Liver (tissue), 9 donors: ENCODE measurements around the gene CHRNA7. TPM values are rescaled to one million over a fixed set of nuclear protein-coding genes. Genes with fewer than 3 reads are reported as not detected.

Experiments used
- DNase-seq: peaks from one replicate; pipeline ENCODE4 v3.0.0-alpha.2; 2017; ENCODE audit warnings: low spot score
- H3K27ac ChIP-seq, 2 donors: one replicate each; pipeline ENCODE4 v1.7.0; 2013; ENCODE audit warnings: inconsistent platforms in 2 of 2, low read length in 2 of 2, control low read depth in 1 of 2, low read depth in 1 of 2, mild to moderate bottlenecking in 1 of 2
- H3K27me3 ChIP-seq, 4 donors: one replicate each; pipeline versions ENCODE4 v1.6.1 to v1.7.0; 2013; ENCODE audit warnings: low read length in 3 of 4, inconsistent platforms in 1 of 4, mild to moderate bottlenecking in 1 of 4, moderate library complexity in 1 of 4; ENCODE audit not compliant: control insufficient read depth in 4 of 4, insufficient read depth in 4 of 4
- H3K36me3 ChIP-seq, 4 donors: one replicate each; pipeline versions ENCODE4 v1.6.1 to v1.7.0; 2013; ENCODE audit warnings: low read length in 3 of 4, mild to moderate bottlenecking in 3 of 4, low read depth in 1 of 4, moderate library complexity in 1 of 4; ENCODE audit not compliant: control insufficient read depth in 4 of 4, insufficient read depth in 3 of 4
- H3K4me1 ChIP-seq, 4 donors: one replicate each; pipeline versions ENCODE4 v1.6.1 to v1.7.0; 2013; ENCODE audit warnings: low read length in 3 of 4, mild to moderate bottlenecking in 3 of 4, moderate library complexity in 1 of 4; ENCODE audit not compliant: control insufficient read depth in 4 of 4, insufficient read depth in 4 of 4
- H3K4me3 ChIP-seq, 3 donors: one replicate each; pipeline versions ENCODE4 v1.6.1 to v1.7.0; 2013; ENCODE audit warnings: low read length in 3 of 3, control low read depth in 1 of 3, low read depth in 1 of 3, mild to moderate bottlenecking in 1 of 3
- H3K9ac ChIP-seq, 2 donors: one replicate each; pipeline ENCODE4 v1.7.0; 2013; ENCODE audit warnings: low read length in 2 of 2, mild to moderate bottlenecking in 2 of 2, moderate library complexity in 2 of 2, control low read depth in 1 of 2, low read depth in 1 of 2
- H3K9me3 ChIP-seq, 4 donors: one replicate each; pipeline versions ENCODE4 v1.6.1 to v1.7.0; 2013; ENCODE audit warnings: low read length in 3 of 4; ENCODE audit not compliant: control insufficient read depth in 4 of 4
- EGR1 ChIP-seq, 2 donors: IDR thresholded peaks; 2 replicates each; pipeline ENCODE4 v1.6.1; 2016 to 2018; ENCODE audit warnings: antibody characterized with exemption in 2 of 2, low read depth in 2 of 2
- FOXA1 ChIP-seq: IDR thresholded peaks from 2 replicates; pipeline ENCODE4 v1.6.1; 2016; ENCODE audit warnings: antibody characterized with exemption
- FOXA2 ChIP-seq: IDR thresholded peaks from 2 replicates; pipeline ENCODE4 v1.6.1; 2016; ENCODE audit warnings: antibody characterized with exemption
- GABPA ChIP-seq, 2 donors: IDR thresholded peaks in 1 of 2; conservative IDR thresholded peaks in 1 of 2; 2 replicates each; pipeline ENCODE4 v1.6.1; 2016; ENCODE audit warnings: antibody characterized with exemption in 2 of 2, mild to moderate bottlenecking in 1 of 2, moderate library complexity in 1 of 2
- HNF4A ChIP-seq, 2 donors: conservative IDR thresholded peaks; 2 replicates each; pipeline ENCODE4 v1.6.1; 2016; ENCODE audit warnings: antibody characterized with exemption in 2 of 2, mild to moderate bottlenecking in 2 of 2
- HNF4G ChIP-seq: IDR thresholded peaks from 2 replicates; pipeline ENCODE4 v1.6.1; 2016; ENCODE audit warnings: antibody characterized with exemption
- JUND ChIP-seq, 2 donors: IDR thresholded peaks; 2 replicates each; pipeline ENCODE4 v1.6.1; 2016; ENCODE audit warnings: antibody characterized with exemption in 2 of 2
- NR2F2 ChIP-seq: IDR thresholded peaks from 2 replicates; pipeline ENCODE4 v1.6.1; 2016; ENCODE audit warnings: antibody characterized with exemption
- RAD21 ChIP-seq, 2 donors: IDR thresholded peaks; 2 replicates each; pipeline ENCODE4 v1.6.1; 2016; ENCODE audit warnings: antibody characterized with exemption in 2 of 2, mild to moderate bottlenecking in 2 of 2
- RXRA ChIP-seq, 2 donors: IDR thresholded peaks; 2 replicates each; pipeline ENCODE4 v1.6.1; 2017 to 2018; ENCODE audit warnings: antibody characterized with exemption in 2 of 2, mild to moderate bottlenecking in 1 of 2
- SP1 ChIP-seq: IDR thresholded peaks from 2 replicates; pipeline ENCODE4 v1.6.1; 2018; ENCODE audit warnings: antibody characterized with exemption, mild to moderate bottlenecking
- TAF1 ChIP-seq: conservative IDR thresholded peaks from 2 replicates; pipeline ENCODE4 v1.6.1; 2016; ENCODE audit warnings: antibody characterized with exemption, mild to moderate bottlenecking
- YY1 ChIP-seq: IDR thresholded peaks from 2 replicates; pipeline ENCODE4 v1.6.1; 2016; ENCODE audit warnings: antibody characterized with exemption, mild to moderate bottlenecking
- WGBS: extraction: QIAGEN DNeasy Blood & Tissue Kit; methylation state at CpG from one replicate; pipeline ENCODE4 v1.1.7; 2013; 5-methylcytosine and 5-hydroxymethylcytosine counted together
- polyA plus RNA-seq, 2 donors: library from polyadenylated mRNA; stranded (reverse) in 1 of 2; unstranded in 1 of 2; fragments of 200-250 nt in 1 of 2; fragments of >200 nt in 1 of 2; fragmentation: Nextera tagmentation in 1 of 2; extraction: Ambion mirVana in 1 of 2; gene quantifications; one replicate each; pipeline versions ENCODE4 v1.2.1 to v1.2.3, GENCODE V29; 2013 to 2015
- total RNA-seq, 2 donors: library from RNA; depleted of rRNA; stranded (reverse); fragments of >200 nt; gene quantifications; one replicate each; pipeline ENCODE4 v1.2.3, GENCODE V29; 2014
- TF ChIP-seq, protein P1 (sequence below): IDR thresholded peaks from 2 replicates; pipeline ENCODE4 v1.6.1; 2016; ENCODE audit warnings: antibody characterized with exemption
- TF ChIP-seq, protein P2 (sequence below): fragments of 150-350 bp; IDR thresholded peaks from 2 replicates; pipeline ENCODE4 v1.5.1; 2017; ENCODE audit warnings: improper control_type of control experiment, low read depth, low read length; ENCODE audit not compliant: missing input control
- TF ChIP-seq, protein P3 (sequence below): IDR thresholded peaks from 2 replicates; pipeline ENCODE4 v1.6.1; 2016; ENCODE audit warnings: antibody characterized with exemption
- TF ChIP-seq, protein P4 (sequence below): IDR thresholded peaks from 2 replicates; pipeline ENCODE4 v1.6.1; 2016; ENCODE audit warnings: antibody characterized with exemption, mild to moderate bottlenecking
- TF ChIP-seq, protein P5 (sequence below): IDR thresholded peaks from 2 replicates; pipeline ENCODE4 v1.6.1; 2016; ENCODE audit warnings: antibody characterized with exemption
- donor health status: healthy.
- donor health status: healthy.
- donor health status: healthy.
- donor health status: healthy.
- donor health status: healthy.

Gene CHRNA7
- total and polyA plus RNA-seq, 4 donors = 0.06 to 0.21 (median 0.08) TPM; not detected in 1

DNA sequence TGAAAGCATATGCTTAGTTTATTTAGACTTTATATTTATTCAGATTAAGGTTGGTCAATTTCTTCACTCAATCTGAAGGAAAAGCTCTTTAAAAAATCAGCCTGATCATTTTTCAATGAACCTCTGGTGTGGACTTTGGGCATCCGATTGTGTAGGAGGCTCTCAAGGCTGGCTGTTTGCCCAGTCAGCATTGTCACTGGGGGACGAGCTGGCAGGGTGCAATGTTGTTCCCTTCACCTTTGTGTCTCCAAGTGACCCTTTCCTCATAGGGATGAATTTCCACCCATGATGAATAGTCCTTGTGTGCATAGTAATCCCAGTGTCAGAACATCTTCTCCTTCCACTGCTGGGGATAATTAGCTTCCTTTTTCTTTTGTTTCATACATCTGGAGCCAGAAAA is 102.5 kb downstream of the CHRNA7 start:
- H3K27me3 ChIP-seq = peaks cover 0 to 5% (median 0%) of the 10 kb centered on the region in 4 donors
- DNase-seq = no peak
- H3K4me3 ChIP-seq = no peak overlapping the region
- H3K9ac ChIP-seq = no peak overlapping the region
- WGBS = 20% methylated on average over 2 of the region's 2 CpGs
- no peak overlapping the region for H3K27ac ChIP-seq
- no peaks in the 10 kb centered on the region for H3K36me3 ChIP-seq
- no peaks in the 10 kb centered on the region for H3K4me1 ChIP-seq
- no peaks in the 10 kb centered on the region for H3K9me3 ChIP-seq
- TF ChIP-seq EGR1 (IDR thresholded peaks at IDR 0.05; ENCODE audit: low read depth in 2 of 2) = no peak
- no peak for TF ChIP-seq RXRA (IDR thresholded peaks at IDR 0.05)
- no peak for TF ChIP-seq TAF1
- TF ChIP-seq, protein P1, sequence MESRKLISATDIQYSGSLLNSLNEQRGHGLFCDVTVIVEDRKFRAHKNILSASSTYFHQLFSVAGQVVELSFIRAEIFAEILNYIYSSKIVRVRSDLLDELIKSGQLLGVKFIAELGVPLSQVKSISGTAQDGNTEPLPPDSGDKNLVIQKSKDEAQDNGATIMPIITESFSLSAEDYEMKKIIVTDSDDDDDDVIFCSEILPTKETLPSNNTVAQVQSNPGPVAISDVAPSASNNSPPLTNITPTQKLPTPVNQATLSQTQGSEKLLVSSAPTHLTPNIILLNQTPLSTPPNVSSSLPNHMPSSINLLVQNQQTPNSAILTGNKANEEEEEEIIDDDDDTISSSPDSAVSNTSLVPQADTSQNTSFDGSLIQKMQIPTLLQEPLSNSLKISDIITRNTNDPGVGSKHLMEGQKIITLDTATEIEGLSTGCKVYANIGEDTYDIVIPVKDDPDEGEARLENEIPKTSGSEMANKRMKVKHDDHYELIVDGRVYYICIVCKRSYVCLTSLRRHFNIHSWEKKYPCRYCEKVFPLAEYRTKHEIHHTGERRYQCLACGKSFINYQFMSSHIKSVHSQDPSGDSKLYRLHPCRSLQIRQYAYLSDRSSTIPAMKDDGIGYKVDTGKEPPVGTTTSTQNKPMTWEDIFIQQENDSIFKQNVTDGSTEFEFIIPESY = no peak
- TF ChIP-seq GABPA (IDR thresholded peaks at IDR 0.05 in 1 of 2, conservative IDR thresholded peaks at IDR 0.05 in 1 of 2) = no peak
- TF ChIP-seq RAD21 (IDR thresholded peaks at IDR 0.05) = no peak
- TF ChIP-seq HNF4G = no peak
- no peak for TF ChIP-seq FOXA2
- TF ChIP-seq, protein P2, sequence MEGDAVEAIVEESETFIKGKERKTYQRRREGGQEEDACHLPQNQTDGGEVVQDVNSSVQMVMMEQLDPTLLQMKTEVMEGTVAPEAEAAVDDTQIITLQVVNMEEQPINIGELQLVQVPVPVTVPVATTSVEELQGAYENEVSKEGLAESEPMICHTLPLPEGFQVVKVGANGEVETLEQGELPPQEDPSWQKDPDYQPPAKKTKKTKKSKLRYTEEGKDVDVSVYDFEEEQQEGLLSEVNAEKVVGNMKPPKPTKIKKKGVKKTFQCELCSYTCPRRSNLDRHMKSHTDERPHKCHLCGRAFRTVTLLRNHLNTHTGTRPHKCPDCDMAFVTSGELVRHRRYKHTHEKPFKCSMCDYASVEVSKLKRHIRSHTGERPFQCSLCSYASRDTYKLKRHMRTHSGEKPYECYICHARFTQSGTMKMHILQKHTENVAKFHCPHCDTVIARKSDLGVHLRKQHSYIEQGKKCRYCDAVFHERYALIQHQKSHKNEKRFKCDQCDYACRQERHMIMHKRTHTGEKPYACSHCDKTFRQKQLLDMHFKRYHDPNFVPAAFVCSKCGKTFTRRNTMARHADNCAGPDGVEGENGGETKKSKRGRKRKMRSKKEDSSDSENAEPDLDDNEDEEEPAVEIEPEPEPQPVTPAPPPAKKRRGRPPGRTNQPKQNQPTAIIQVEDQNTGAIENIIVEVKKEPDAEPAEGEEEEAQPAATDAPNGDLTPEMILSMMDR = no peak
- TF ChIP-seq HNF4A (conservative IDR thresholded peaks at IDR 0.05) = no peak
- TF ChIP-seq FOXA1 = no peak
- TF ChIP-seq NR2F2 = no peak
- TF ChIP-seq, protein P3, sequence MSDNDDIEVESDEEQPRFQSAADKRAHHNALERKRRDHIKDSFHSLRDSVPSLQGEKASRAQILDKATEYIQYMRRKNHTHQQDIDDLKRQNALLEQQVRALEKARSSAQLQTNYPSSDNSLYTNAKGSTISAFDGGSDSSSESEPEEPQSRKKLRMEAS = no peak
- TF ChIP-seq SP1 = no peak
- TF ChIP-seq YY1 = no peak
- TF ChIP-seq JUND (IDR thresholded peaks at IDR 0.05) = no peak
- TF ChIP-seq, protein P4, sequence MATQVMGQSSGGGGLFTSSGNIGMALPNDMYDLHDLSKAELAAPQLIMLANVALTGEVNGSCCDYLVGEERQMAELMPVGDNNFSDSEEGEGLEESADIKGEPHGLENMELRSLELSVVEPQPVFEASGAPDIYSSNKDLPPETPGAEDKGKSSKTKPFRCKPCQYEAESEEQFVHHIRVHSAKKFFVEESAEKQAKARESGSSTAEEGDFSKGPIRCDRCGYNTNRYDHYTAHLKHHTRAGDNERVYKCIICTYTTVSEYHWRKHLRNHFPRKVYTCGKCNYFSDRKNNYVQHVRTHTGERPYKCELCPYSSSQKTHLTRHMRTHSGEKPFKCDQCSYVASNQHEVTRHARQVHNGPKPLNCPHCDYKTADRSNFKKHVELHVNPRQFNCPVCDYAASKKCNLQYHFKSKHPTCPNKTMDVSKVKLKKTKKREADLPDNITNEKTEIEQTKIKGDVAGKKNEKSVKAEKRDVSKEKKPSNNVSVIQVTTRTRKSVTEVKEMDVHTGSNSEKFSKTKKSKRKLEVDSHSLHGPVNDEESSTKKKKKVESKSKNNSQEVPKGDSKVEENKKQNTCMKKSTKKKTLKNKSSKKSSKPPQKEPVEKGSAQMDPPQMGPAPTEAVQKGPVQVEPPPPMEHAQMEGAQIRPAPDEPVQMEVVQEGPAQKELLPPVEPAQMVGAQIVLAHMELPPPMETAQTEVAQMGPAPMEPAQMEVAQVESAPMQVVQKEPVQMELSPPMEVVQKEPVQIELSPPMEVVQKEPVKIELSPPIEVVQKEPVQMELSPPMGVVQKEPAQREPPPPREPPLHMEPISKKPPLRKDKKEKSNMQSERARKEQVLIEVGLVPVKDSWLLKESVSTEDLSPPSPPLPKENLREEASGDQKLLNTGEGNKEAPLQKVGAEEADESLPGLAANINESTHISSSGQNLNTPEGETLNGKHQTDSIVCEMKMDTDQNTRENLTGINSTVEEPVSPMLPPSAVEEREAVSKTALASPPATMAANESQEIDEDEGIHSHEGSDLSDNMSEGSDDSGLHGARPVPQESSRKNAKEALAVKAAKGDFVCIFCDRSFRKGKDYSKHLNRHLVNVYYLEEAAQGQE = no peak
- TF ChIP-seq, protein P5, sequence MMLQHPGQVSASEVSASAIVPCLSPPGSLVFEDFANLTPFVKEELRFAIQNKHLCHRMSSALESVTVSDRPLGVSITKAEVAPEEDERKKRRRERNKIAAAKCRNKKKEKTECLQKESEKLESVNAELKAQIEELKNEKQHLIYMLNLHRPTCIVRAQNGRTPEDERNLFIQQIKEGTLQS = no peak
